GM19397 (cell line): Measurements from ENCODE around the gene ALX3.

Source experiments
- ATAC-seq: cut with Tn5 transposase; IDR thresholded peaks from one replicate; pipeline ENCODE4 v1.9.1; 2021; ENCODE audit warnings: mild to moderate bottlenecking, moderate library complexity; ENCODE audit not compliant: unreplicated experiment

The ALX3 gene

DNA sequence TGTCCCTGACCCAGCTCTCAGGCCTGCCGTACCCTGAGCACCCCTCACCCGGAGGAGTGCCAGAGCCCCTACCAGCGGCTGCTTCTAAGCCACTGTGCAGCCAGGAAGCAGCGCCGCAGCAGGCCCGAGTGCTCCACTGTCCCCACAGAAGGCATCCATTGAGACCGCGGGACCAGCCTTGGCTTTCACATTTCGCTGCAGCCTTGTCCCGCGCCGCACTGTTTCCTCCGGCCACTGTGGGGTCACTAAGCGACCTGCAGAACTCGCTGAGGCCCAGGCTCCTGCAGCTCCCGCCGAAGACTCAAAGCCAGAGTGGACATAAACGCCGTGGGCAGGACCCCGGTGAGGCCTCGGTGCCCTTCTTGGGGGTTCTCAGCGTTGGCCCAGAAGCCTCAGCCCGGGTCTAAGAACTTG is 3.0 kb downstream of the ALX3 start:
- no peak for ATAC-seq

DNA sequence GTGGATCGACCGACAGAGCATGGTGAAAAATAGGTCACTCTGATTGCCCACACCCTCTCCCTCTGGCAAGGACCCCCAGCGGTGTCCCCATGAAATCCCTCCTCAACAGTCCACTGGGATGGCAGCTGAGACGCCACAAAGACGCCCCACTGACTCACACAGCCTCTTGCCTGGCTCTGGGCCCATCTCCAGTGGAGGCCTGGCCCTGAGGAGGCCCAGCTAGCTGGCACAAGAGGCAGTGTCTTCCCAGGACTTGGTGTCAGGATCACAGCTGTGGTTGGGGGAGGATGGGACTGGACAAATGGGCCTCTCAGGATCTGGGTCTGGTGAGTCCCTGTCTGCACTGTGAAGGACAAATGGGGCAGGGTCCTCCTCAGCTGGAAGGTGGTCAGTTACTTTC is 4.6 kb downstream of the ALX3 start:
- no peak for ATAC-seq

DNA sequence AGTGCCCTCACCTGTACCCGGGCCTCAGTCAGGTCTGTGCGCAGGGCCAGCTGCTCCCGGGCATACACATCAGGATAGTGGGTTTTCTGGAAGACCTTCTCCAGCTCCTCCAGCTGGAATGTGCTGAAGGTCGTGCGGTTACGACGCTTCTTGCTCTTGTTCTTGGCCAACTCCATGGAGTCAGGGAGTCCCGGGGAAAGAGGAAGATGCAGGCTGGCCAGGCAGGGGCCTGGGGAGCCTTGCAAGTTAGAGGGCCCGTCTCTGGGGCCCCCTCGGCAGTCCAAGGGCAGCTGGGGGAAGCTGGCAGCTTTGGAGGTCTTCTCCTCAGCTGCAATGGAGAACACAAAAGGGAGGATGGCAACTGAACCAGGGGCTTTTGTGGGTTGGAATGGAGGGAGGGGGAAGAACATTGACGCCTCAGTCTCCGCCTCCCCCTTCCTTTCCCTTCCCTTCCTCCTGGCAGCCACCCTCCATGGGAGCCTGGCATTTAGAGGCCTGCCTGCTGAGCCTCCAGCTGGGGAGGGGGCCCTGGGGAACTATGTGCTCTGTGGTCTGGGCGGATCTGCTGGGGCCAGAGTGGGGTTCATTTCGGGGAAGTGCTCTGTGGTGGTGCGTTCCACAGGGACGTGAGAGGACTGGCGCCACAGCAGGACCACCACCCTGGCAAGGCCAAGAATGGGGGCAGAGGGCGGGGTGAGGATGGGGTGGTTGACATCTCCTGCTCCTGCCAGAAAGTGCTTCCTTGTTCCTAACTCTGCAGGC is 5.7 kb downstream of the ALX3 start:
- ATAC-seq = no peak

DNA sequence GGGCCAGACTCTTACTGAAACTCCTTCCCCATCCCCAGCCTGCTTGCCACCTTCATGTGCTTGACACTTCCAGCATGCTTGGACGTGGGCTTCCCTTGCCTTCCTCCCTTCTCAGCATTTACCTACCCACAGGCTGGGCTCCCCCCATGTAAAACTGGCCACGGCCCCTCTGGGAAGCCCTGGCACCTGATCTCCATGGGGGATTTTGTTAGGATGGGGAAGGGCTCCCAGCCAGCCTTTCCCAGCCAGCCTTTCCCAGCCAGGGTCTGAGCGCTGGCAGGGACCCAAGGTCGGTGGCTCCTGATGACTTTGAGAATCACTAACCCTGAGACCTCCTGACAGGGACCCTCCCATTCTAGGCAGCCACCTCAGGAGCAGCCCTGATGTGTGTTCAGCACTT is 6.7 kb downstream of the ALX3 start:
- no peak for ATAC-seq

DNA sequence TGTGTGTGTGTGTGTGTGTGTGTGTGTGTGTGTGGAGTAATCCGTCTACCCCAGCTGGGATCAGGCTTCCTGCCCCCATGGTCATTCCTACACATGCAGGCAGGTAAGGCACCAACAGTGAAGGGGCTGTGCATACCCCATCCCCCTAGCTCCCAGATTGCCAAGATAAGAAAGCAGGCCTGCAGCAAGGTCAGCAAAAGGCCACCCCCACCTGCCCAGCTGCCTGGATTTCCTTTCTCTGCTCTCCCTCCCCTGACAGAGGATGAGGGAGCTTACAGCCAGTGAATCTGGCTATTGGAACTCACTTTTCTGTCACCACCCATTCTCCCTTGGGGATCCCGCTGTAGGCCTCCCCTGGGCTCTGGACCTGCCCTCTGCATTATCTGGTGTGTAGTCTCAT is 7.9 kb downstream of the ALX3 start:
- no peak for ATAC-seq

DNA sequence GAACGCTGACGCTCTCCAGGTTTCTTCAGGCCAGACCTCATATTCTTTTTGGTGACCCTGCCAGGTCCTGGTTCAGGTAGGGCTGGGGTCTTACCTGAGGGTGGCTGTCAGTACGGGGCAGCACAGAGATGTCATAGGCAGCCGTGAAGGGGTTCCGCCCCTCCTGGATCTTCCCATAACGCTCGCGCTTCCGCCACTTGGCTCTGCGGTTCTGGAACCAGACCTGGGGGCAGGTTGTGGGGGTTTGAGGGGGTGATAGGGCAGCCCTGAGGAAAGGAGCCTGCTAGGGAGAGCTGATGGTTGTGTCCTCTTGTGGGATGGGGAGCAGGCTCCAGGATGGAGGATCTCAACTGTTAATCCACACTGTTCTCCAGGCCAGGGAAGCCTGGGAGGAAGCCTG is 9.1 kb downstream of the ALX3 start:
- no peak for ATAC-seq

DNA sequence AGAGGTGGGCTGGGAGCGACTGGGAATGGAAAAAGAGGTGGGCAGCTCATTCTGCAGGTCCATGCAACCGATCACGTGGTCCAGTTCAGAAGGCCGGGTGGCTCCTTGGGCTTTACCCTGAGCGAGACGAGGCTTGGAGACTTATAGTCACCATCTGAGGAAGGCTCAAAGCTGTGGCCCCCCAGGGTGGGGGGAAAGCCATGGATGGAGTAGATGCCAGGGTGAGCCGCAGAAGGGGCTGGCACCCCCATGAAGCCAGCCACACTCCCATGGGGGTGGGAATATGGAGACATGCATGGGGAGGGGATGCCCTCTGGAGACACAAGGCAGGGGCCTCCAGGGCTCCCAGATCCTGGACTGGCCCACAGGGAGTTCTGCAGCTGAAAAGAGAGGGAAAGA is 9.8 kb downstream of the ALX3 start:
- no peak for ATAC-seq

DNA sequence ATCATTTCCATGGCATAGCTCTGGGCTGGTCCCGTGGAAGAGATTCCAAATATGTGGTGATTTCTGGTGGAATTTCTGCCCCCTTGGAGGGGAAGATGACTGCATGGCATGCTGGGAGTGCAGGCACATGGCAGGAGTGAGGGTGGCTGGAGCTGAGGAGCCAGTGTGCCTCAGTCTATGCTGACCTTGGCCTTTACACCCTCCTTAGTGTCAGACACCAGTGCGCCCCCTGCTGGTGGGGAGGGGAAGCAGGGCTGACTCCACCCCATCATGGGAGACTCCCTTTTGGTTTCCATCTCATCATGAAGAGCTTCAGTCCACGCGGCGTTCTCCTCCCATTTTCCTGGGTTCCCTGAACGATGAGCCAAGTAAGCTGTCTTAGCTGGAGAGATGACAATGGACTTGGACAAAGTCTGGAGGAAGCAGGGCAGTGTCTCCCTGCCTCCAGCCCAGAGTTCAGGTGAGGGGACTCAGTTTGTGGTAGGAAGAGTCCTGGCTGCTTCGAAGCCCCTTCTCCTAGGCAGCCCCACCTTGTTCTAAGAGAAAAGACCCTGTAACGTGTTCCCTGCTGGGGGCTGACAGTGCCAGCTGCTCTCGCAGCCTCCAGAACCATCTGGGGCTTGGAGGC is 10.3 kb downstream of the ALX3 start:
- ATAC-seq = no peak

DNA sequence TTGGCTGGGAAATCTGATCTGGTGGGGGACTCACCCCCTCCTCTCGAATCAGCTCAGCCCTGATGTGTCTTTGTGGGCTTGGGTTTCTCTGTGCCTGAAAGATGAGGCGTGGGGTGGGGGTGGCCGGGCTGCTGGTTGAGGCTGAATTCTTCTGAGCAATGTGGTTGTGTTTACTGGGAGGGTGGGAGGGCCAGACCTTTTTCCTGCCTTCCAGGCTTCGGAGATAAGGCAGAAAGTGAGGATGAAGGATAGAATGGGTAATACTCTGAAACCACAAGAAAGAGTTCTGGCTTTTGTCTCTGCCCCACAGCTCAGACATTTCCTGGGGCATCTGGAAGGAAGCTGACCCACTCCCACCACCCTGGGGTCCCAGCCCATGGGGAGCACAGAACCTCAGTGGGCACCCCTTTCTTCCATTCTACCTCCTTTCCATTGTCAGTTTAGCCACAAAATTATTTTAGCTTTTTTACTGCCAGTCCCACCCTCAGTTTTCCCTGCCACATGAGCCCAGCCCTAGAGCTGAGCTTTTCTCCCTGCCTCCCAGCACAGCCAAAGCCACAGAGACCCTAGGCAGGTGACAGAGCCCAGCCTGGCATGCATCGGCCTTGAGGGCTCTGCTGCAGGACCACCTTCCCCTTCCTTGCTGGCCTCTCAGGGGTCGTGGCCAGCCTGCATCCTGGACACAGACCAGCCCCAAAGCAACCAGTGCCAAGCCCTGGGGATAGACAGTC is 11.2 kb downstream of the ALX3 start:
- no peak for ATAC-seq

DNA sequence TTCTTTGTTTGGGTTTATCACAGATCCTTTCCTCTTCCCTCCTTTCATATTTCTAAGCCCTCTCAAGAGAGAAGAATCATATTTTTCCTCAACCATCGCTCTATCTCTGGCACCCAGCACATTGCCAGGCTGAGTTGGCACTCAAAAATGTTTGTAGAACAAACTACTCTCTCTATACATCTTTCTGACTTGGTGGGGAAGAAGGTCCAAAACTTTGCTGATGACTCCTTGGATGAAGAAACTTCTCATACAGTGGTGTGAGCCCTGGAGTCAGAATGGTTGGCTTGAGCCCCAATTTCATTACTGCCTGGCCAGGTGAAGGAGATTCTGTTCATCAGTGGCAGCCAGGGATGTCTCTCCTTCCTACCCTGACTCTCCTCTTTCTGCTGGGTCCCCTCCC is 11.9 kb downstream of the ALX3 start:
- ATAC-seq = no peak

DNA sequence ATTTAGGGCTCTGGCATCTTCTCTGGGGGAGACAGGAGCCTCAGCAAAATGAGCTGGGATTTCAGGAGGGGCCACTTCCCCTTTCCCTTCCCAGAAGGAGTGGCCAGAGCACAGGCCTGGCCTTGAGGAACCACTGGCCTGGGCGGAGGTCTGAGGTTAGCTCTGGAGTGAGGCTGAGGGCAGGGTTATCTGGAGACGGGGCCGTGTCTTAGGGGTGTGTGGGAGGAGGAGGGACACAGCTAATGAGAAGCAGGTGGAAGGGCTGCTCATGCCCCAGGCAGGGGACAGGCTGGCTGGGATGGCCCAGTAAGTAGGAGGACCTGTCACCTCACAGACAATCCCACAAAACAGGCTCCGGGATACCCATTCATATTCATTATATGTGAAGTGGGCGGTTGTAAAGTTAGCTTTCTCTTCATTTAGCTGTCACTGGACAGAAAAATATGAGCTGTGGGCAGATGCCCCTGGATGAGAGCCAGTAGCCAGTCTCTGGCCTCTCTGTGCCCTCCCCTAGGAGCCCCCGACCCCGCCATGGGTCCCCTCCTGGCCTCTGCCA is 12.4 kb downstream of the ALX3 start:
- ATAC-seq = no peak

DNA sequence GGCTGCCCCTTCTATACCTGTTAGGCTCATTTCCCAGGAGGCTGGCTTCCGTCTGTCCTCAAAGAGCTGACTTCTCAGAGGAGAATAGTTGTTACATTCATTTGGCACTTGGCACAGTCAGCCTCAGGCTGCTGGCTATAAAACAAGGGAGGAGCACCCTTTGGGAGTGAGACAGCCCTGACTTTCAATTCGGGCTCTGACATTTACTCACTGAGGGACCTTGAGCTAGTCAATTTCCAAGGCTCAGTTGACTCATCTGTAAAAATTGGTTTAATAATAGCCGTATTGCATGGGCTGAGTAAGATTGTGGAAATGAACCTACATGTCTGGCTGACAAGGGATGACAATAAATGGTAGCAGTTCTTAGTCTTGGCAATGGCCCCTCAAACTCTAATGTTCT is 13.7 kb downstream of the ALX3 start:
- no peak for ATAC-seq

DNA sequence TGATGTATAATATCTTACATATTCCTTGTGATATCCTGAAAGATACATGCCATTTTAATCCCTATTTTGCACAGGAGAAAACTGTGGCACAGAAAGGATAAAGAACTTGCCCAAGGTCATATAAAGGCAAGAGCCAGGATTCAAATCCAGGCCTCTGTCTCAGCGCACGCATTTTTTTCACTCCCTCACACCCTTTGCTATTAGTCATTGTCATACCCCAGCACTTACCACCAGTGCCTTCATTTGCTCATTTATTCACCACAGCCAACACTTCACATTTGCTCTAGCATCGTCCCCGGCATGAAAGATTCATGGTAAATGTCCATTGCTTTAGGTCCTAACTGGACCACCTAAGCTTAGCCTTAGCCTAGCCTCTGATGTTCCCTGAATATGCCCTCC is 14.2 kb downstream of the ALX3 start:
- no peak for ATAC-seq

DNA sequence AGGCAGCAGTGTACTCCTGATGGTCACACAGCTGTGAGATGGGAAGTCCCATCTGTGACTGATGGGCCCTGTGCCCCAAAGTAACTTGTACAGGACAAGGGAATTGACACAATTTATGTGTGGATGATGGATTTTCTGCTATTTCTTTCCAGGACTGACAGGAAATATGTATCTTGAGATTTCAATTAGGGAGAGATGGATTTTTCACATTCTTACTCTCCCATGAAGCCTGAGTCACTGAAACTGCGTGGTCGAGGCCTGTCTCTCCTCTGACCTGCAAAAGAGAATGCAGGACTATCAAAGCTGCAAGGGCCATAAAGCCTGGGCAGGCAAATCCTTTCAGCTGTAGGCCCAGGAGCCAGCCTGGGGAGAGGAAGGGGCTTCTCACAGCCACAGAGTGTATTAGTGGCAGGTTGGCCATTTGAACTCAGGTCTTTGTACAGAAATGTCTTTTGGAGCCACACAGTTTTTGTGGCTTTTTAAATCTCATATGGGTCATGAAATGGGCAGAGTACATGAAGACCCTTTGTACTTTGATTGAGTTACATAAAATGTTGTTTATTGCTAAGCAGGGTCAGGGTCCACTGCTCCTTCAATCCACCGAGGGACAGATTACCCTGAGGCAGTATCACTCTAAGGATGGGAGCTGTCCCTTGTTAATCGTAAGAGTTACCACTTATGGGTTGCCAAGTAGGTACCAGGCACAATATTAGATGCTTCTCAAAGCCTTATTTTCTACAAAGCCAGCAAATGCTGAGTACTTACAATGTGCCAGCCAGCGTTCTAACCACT is 14.8 kb downstream of the ALX3 start:
- no peak for ATAC-seq

DNA sequence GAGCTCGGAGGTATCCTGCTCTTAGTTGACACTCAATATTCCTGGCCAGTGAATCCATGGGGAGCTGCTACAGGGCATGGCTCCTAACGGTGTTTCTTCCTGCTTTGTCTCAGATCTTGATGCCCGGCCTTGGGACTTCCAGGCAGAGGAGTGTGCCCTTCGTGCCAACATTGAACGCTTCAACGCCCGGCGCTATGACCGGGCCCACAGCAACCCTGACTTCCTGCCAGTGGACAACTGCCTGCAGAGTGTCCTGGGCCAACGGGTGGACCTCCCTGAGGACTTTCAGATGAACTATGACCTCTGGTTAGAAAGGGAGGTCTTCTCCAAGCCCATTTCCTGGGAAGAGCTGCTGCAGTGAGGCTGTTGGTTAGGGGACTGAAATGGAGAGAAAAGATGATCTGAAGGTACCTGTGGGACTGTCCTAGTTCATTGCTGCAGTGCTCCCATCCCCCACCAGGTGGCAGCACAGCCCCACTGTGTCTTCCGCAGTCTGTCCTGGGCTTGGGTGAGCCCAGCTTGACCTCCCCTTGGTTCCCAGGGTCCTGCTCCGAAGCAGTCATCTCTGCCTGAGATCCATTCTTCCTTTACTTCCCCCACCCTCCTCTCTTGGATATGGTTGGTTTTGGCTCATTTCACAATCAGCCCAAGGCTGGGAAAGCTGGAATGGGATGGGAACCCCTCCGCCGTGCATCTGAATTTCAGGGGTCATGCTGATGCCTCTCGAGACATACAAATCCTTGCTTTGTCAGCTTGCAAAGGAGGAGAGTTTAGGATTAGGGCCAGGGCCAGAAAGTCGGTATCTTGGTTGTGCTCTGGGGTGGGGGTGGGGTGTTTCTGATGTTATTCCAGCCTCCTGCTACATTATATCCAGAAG is 16.7 kb downstream of the ALX3 start:
- peak; percentile 58 for ATAC-seq

DNA sequence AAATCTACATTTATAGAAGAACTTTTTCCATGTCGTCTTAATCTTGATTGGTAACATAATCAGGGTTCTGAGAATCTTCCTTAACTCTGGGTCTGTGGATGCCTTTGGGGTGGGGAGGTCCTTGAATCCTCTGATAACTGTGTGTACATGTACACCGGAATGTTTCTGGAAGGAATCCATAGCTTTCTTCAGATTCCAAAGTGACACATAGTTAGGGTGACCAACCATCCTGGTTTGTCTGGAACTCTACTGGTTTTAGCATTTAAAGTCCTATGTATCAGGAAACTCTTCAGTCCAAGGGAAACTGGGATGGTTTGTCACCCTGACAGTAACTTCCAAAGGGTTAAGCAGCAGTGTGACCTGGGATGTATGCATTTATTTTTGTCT is 19.2 kb downstream of the ALX3 start:
- no peak for ATAC-seq

DNA sequence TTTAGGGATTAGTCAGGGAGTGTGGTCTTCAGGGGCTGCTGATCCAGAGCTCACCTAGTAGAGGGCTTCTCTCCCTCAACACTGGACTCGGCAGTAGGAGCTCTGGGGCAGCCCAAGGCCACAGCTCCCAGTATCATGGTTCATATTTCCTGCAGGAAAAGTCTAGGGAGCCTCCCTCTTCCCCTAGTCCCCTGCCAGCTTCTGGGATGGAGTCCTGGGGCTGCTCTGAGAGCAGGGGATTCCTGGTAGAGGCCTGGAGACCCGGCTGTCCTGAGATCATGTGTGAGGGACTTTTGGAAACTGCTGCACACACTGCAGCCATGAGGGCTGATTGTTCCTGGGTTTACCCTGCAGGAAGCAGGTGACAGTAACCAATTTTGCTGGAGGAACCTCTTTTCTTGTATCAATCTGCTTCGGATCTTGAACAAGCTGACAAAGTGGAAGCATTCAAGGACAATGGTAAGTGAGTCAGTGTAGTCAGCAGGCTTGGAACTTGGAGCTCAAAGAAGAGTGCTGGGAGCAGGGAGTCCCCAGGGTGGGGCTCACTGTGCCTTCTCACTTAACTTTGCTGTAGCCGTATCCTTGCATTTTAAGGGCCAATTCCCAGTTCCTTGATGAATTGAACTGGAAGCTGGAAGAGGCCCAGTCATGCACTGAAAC is 19.7 kb downstream of the ALX3 start:
- no peak for ATAC-seq

DNA sequence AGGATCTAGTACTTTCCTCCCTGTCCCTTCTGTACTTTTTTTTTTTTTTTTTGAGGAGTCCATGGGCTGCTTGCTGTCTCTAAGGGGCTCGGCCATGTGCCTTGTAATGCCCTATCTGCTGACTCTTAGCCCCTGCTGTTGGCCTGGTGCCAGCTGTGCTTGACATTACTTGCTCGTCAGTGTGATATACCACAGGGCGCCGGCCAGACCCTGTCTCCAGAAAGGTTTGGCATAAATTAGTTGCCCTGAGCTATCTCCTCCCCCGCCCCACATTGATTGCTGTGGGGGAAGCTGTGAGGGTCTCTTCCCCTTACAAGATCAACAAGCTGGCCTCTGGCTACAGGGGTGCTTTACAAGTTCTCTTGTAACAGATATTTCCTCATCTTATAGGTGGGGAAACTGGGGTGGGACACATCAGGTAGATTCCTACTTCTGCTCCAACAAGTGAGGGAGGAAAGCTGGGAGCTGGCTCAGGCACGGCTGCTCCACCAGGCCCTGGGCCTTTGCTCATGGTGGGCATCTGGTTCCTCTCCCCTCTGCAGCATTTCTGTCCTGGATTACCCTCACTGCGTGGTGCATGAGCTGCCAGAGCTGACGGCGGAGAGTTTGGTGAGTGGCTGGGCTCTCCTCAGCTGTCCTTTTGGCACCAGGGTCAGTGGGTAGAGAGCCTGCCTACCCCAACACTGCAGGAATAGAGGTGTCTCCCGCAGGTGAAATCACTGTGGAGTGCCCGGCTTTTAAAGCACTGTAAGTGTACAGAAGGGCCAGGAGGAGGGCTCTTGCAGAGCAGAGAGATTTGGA is 20.5 kb downstream of the ALX3 start:
- ATAC-seq = no peak
